ENCODE data around the gene KIRREL3.

KIRREL3 gene

GRCh38 chr11:126862664-126863243 lies 137.8 kb downstream of the KIRREL3 start:
- TF ChIP-seq, protein P1, sequence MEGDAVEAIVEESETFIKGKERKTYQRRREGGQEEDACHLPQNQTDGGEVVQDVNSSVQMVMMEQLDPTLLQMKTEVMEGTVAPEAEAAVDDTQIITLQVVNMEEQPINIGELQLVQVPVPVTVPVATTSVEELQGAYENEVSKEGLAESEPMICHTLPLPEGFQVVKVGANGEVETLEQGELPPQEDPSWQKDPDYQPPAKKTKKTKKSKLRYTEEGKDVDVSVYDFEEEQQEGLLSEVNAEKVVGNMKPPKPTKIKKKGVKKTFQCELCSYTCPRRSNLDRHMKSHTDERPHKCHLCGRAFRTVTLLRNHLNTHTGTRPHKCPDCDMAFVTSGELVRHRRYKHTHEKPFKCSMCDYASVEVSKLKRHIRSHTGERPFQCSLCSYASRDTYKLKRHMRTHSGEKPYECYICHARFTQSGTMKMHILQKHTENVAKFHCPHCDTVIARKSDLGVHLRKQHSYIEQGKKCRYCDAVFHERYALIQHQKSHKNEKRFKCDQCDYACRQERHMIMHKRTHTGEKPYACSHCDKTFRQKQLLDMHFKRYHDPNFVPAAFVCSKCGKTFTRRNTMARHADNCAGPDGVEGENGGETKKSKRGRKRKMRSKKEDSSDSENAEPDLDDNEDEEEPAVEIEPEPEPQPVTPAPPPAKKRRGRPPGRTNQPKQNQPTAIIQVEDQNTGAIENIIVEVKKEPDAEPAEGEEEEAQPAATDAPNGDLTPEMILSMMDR (IDR thresholded peaks at IDR 0.05; ENCODE audit: low read depth, low read length): no peak
- H3K4me3 ChIP-seq (ENCODE audit: low read depth, low read length): no peak overlapping the region

- TF ChIP-seq, protein P1 (IDR thresholded peaks at IDR 0.05; ENCODE audit: low read depth, low read length): no peak
Observed at GRCh38 chr11:126861796-126862459, 138.6 kb downstream of the KIRREL3 start.

DNA sequence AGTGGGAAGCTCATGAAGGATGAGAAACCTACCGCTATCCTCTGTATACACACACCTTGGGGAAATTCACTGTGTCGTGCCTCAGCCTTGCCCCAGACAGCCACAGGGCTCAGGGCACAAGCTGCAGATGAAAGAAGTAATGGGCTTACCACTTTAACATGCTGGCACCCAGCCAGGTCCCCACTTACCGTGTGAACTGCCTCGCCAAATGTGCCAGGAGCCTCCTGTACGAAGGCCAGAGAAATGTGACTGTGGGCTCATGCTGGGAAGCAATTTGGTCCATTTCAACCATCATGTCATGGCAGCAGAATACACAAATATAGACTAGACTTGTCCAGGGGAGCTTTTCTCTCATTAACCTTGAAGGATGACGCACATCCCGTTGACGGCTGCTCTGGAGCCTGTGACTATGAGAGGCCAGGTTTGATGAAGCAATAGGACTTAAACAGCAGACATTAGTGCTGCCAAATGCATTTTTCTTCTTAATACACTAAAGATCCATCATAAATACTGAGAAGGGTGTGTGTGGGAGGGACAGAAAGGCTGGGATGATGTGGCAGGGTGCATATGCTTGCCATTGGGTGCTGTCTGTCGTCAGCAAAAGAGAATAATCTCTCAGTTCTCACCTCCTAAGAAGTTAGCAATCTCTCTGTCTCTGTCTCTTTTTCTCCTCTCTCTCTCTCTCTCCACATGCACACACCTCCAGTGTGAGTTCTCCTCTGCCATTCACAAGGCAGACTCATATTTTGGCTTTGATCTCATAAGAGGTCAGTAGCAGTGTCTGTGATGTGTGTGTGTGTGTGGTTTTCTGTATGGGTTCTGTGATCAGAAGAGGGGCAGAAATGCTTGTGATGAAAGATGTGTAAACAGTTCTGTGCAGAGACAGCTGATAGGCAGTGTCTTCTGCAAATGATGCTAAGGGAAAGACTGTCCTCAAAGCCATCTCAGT lies 142.4 kb downstream of the KIRREL3 start:
- no peak overlapping the region for H3K4me3 ChIP-seq (ENCODE audit: low read depth, low read length)
- TF ChIP-seq, protein P1 (IDR thresholded peaks at IDR 0.05; ENCODE audit: low read depth, low read length): no peak

More at GRCh38 chr11:126861796-126862459, 138.6 kb downstream of the KIRREL3 start:
- no peak overlapping the region for H3K4me3 ChIP-seq (ENCODE audit: low read depth, low read length)

- TF ChIP-seq, protein P1 (IDR thresholded peaks at IDR 0.05; ENCODE audit: low read depth, low read length): no peak
- no peak overlapping the region for H3K4me3 ChIP-seq (ENCODE audit: low read depth, low read length)
Observed at GRCh38 chr11:126855536-126855935, 145.0 kb downstream of the KIRREL3 start.

DNA sequence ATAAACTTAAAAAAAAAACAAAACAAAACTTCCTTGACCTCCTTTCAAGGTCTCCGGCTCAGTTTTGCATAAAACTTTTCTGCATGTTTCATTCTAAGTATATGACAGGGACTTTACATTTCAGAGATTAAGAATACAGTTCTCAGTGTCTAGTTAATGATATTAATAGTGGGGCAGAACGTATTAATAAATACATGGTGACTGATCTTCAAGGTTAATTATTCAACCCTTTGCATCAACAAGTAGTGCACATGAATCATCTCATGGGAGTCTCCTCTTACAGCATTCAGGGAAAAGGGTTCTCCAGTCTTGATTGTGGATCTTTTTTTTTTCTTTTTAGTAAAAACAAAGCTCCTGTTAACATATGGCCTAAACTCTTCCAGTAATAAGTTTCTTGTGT lies 146.8 kb downstream of the KIRREL3 start:
- no peak overlapping the region for H3K4me3 ChIP-seq (ENCODE audit: low read depth, low read length)
- TF ChIP-seq, protein P1 (IDR thresholded peaks at IDR 0.05; ENCODE audit: low read depth, low read length): no peak

- TF ChIP-seq, protein P1 (IDR thresholded peaks at IDR 0.05; ENCODE audit: low read depth, low read length): no peak
- no peak overlapping the region for H3K4me3 ChIP-seq (ENCODE audit: low read depth, low read length)
Observed at GRCh38 chr11:126844789-126845188, 155.8 kb downstream of the KIRREL3 start.

All from WI38 (cell line).